Uterus (tissue), 2 donors: ENCODE measurements around the gene KRT28.

ENCODE experiments used
- CTCF ChIP-seq, 4 experiments: fragments of 200-600 bp in 2 of 4; fragments of 450-650 bp in 2 of 4; sonication (generic) in 2 of 4; IDR thresholded peaks; one replicate each; pipeline ENCODE4 v1.5.1; 2016 to 2019; ENCODE audit warnings: antibody characterized with exemption in 4 of 4, mild to moderate bottlenecking in 2 of 4, moderate library complexity in 1 of 4
- POLR2A ChIP-seq, 2 donors: fragments of 450-650 bp; IDR thresholded peaks; one replicate each; pipeline ENCODE4 v1.6.1; 2016; ENCODE audit warnings: antibody characterized with exemption in 2 of 2, mild to moderate bottlenecking in 1 of 2, moderate library complexity in 1 of 2

- TF ChIP-seq POLR2A (IDR thresholded peaks at IDR 0.05) (no peak), CTCF (IDR thresholded peaks at IDR 0.05) (no peak)
Observed at GRCh38 chr17:40806131-40806530, 6.4 kb upstream of the KRT28 start.
